Measurements from ENCODE around the gene PHF20.

Gene PHF20

GRCh38 chr20:35984382-35984781 lies 212.6 kb downstream of the PHF20 start:
- DNase-seq (ENCODE audit: low read depth in 1 of 2, low spot score in 1 of 2) = no peak
- TF ChIP-seq REST (IDR thresholded peaks at IDR 0.05; ENCODE audit: insufficient replicate concordance, low read depth) = no peak
- TF ChIP-seq GABPA (IDR thresholded peaks at IDR 0.05; ENCODE audit: low read depth) = no peak
- TF ChIP-seq POLR2AphosphoS5 (IDR thresholded peaks at IDR 0.05; ENCODE audit: low read depth) = no peak
- no peak for TF ChIP-seq SPI1 (IDR thresholded peaks at IDR 0.05; ENCODE audit: borderline replicate concordance, low read depth)
- TF ChIP-seq CTCF (IDR thresholded peaks at IDR 0.05; ENCODE audit: insufficient read depth, low read length) = no peak
- H3K4me3 ChIP-seq (replicated peaks; ENCODE audit: insufficient read depth, low read length) = no peak overlapping the region
- H3K27ac ChIP-seq (replicated peaks) = no peak overlapping the region
- H3K27me3 ChIP-seq (ENCODE audit: insufficient read depth, poor library complexity, severe bottlenecking) = no peaks in the 10 kb centered on the region

GRCh38 chr20:35985806-35986205 lies 214.0 kb downstream of the PHF20 start:
- TF ChIP-seq GABPA (IDR thresholded peaks at IDR 0.05; ENCODE audit: low read depth) = no peak
- no peaks in the 10 kb centered on the region for H3K27me3 ChIP-seq (ENCODE audit: insufficient read depth, poor library complexity, severe bottlenecking)
- DNase-seq (ENCODE audit: low read depth in 1 of 2, low spot score in 1 of 2) = no peak
- no peak overlapping the region for H3K27ac ChIP-seq (replicated peaks)
- no peak overlapping the region for H3K4me3 ChIP-seq (replicated peaks; ENCODE audit: insufficient read depth, low read length)

- Histone ChIP-seq H3K27ac (replicated peaks) (no peak overlapping the region), H3K27me3 (ENCODE audit: insufficient read depth, poor library complexity, severe bottlenecking) (no peaks in the 10 kb centered on the region), H3K4me3 (replicated peaks; ENCODE audit: insufficient read depth, low read length) (no peak overlapping the region)
- TF ChIP-seq GABPA (IDR thresholded peaks at IDR 0.05; ENCODE audit: low read depth) (no peak), SPI1 (IDR thresholded peaks at IDR 0.05; ENCODE audit: borderline replicate concordance, low read depth) (no peak), CTCF (IDR thresholded peaks at IDR 0.05; ENCODE audit: insufficient read depth, low read length) (no peak), REST (IDR thresholded peaks at IDR 0.05; ENCODE audit: insufficient replicate concordance, low read depth) (no peak), POLR2AphosphoS5 (IDR thresholded peaks at IDR 0.05; ENCODE audit: low read depth) (no peak)
- DNase-seq (ENCODE audit: low read depth in 1 of 2, low spot score in 1 of 2) = no peak
These were observed 217.2 kb downstream of the PHF20 start for GRCh38 chr20:35988910-35989463.

- Histone ChIP-seq H3K27me3 (ENCODE audit: insufficient read depth, poor library complexity, severe bottlenecking) (no peaks in the 10 kb centered on the region), H3K4me3 (replicated peaks; ENCODE audit: insufficient read depth, low read length) (no peak overlapping the region), H3K27ac (replicated peaks) (no peak overlapping the region)
- DNase-seq (ENCODE audit: low read depth in 1 of 2, low spot score in 1 of 2) = peak in 1 of 2 experiments; percentile 24
- TF ChIP-seq CTCF (IDR thresholded peaks at IDR 0.05; ENCODE audit: insufficient read depth, low read length) = peak; percentile 22
- TF ChIP-seq POLR2AphosphoS5 (IDR thresholded peaks at IDR 0.05; ENCODE audit: low read depth) = no peak
These were observed 219.4 kb downstream of the PHF20 start for GRCh38 chr20:35991142-35991771.

All from HL-60 (cell line).